SK-N-SH (cell line): ENCODE results near the gene TRPM6.

Experiments used
- EP300 ChIP-seq, 2 experiments: IDR thresholded peaks; 2 replicates each; pipeline versions ENCODE4 v1.4.0 to v1.6.1; 2012; ENCODE audit warnings: borderline replicate concordance in 1 of 2, low read depth in 1 of 2, low read length in 1 of 2
- EZH2phosphoT487 ChIP-seq: fragments of 200-600 bp; sonication (generic); IDR thresholded peaks from 2 replicates; pipeline ENCODE4 v1.6.1; 2017; ENCODE audit warnings: low read depth, mixed run types, mild to moderate bottlenecking, antibody characterized with exemption, moderate library complexity, borderline replicate concordance
- GABPA ChIP-seq: IDR thresholded peaks from 2 replicates; pipeline ENCODE4 v1.4.0; 2012; ENCODE audit warnings: low read depth, mild to moderate bottlenecking
- JUND ChIP-seq: IDR thresholded peaks from 2 replicates; pipeline ENCODE4 v1.4.0; 2012
- MXI1 ChIP-seq: IDR thresholded peaks from 2 replicates; pipeline ENCODE4 v1.6.1; 2012; ENCODE audit warnings: mild to moderate bottlenecking, low read depth, low read length, improper control_type of control experiment
- POLR2AphosphoS5 ChIP-seq: IDR thresholded peaks from 2 replicates; pipeline ENCODE4 v1.6.1; 2012; ENCODE audit warnings: low read depth, low read length
- TAF1 ChIP-seq: IDR thresholded peaks from 2 replicates; pipeline ENCODE4 v1.6.1; 2012; ENCODE audit warnings: low read depth, mild to moderate bottlenecking, low read length, moderate library complexity, borderline replicate concordance
- YY1 ChIP-seq: IDR thresholded peaks from 2 replicates; pipeline ENCODE4 v1.4.0; 2012; ENCODE audit warnings: low read depth, mild to moderate bottlenecking
- TF ChIP-seq, protein P1 (sequence below): fragments of 200-600 bp; sonication (generic); IDR thresholded peaks from 2 replicates; pipeline ENCODE4 v1.6.1; 2017; ENCODE audit warnings: antibody characterized with exemption, mild to moderate bottlenecking, moderate library complexity
- TF ChIP-seq, protein P2 (sequence below): fragments of 150-350 bp; IDR thresholded peaks from 2 replicates; pipeline ENCODE4 v1.6.1; 2017; ENCODE audit warnings: antibody characterized with exemption, low read length, low read depth, borderline replicate concordance
- TF ChIP-seq, protein P3 (sequence below): IDR thresholded peaks from 2 replicates; pipeline ENCODE4 v1.6.1; 2012; ENCODE audit warnings: mild to moderate bottlenecking, low read depth, low read length, moderate library complexity
- TF ChIP-seq, protein P4 (sequence below): IDR thresholded peaks from 2 replicates; pipeline ENCODE4 v1.4.0; 2012; ENCODE audit warnings: low read depth

DNA sequence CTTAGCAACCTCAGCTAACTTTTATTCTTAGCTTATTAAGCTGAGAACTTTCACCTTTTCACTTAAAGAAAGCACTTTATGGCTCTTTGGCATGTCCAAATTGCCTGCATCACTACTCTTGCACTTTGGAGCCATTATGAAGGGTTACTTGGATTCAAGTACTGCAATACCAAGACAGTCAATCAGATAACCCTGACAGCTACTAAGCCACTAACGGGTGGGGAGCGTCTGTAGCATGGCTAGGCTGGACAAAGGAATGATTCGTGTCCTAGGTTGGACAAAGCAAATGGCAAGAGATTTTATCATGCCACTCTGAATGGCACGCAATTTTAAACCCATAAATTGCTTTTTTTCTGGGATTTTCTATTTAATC is 39.6 kb downstream of the TRPM6 start:
- TF ChIP-seq, protein P1, sequence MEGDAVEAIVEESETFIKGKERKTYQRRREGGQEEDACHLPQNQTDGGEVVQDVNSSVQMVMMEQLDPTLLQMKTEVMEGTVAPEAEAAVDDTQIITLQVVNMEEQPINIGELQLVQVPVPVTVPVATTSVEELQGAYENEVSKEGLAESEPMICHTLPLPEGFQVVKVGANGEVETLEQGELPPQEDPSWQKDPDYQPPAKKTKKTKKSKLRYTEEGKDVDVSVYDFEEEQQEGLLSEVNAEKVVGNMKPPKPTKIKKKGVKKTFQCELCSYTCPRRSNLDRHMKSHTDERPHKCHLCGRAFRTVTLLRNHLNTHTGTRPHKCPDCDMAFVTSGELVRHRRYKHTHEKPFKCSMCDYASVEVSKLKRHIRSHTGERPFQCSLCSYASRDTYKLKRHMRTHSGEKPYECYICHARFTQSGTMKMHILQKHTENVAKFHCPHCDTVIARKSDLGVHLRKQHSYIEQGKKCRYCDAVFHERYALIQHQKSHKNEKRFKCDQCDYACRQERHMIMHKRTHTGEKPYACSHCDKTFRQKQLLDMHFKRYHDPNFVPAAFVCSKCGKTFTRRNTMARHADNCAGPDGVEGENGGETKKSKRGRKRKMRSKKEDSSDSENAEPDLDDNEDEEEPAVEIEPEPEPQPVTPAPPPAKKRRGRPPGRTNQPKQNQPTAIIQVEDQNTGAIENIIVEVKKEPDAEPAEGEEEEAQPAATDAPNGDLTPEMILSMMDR: no peak
- no peak for TF ChIP-seq GABPA
- TF ChIP-seq EP300 (IDR thresholded peaks at IDR 0.05; ENCODE audit: borderline replicate concordance in 1 of 2, low read depth in 1 of 2, low read length in 1 of 2): no peak
- TF ChIP-seq, protein P2, sequence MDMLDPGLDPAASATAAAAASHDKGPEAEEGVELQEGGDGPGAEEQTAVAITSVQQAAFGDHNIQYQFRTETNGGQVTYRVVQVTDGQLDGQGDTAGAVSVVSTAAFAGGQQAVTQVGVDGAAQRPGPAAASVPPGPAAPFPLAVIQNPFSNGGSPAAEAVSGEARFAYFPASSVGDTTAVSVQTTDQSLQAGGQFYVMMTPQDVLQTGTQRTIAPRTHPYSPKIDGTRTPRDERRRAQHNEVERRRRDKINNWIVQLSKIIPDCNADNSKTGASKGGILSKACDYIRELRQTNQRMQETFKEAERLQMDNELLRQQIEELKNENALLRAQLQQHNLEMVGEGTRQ: no peak
- TF ChIP-seq YY1: no peak
- TF ChIP-seq, protein P3, sequence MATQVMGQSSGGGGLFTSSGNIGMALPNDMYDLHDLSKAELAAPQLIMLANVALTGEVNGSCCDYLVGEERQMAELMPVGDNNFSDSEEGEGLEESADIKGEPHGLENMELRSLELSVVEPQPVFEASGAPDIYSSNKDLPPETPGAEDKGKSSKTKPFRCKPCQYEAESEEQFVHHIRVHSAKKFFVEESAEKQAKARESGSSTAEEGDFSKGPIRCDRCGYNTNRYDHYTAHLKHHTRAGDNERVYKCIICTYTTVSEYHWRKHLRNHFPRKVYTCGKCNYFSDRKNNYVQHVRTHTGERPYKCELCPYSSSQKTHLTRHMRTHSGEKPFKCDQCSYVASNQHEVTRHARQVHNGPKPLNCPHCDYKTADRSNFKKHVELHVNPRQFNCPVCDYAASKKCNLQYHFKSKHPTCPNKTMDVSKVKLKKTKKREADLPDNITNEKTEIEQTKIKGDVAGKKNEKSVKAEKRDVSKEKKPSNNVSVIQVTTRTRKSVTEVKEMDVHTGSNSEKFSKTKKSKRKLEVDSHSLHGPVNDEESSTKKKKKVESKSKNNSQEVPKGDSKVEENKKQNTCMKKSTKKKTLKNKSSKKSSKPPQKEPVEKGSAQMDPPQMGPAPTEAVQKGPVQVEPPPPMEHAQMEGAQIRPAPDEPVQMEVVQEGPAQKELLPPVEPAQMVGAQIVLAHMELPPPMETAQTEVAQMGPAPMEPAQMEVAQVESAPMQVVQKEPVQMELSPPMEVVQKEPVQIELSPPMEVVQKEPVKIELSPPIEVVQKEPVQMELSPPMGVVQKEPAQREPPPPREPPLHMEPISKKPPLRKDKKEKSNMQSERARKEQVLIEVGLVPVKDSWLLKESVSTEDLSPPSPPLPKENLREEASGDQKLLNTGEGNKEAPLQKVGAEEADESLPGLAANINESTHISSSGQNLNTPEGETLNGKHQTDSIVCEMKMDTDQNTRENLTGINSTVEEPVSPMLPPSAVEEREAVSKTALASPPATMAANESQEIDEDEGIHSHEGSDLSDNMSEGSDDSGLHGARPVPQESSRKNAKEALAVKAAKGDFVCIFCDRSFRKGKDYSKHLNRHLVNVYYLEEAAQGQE: no peak
- TF ChIP-seq MXI1: no peak
- TF ChIP-seq TAF1: no peak
- TF ChIP-seq POLR2AphosphoS5: no peak
- TF ChIP-seq, protein P4, sequence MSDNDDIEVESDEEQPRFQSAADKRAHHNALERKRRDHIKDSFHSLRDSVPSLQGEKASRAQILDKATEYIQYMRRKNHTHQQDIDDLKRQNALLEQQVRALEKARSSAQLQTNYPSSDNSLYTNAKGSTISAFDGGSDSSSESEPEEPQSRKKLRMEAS: no peak
- no peak for TF ChIP-seq JUND
- TF ChIP-seq EZH2phosphoT487: no peak
